T-helper 2 cell (primary cell): ENCODE results near the gene TAGAP.

Source experiments
- DNase-seq, 5 experiments: peaks; one replicate each; pipeline versions ENCODE4 v3.0.0 to v3.0.0-alpha.2; 2012 to 2022
- total RNA-seq, 2 donors: gene quantifications; one replicate each; lab custom pipeline; 2026; lab: John Stamatoyannopoulos, UW

The TAGAP gene
- 390 to 432 reads per million in 2 donors for total RNA-seq

GRCh38 chr6:159044899-159045727 is at the start of gene TAGAP:
Gene TAGAP (minus strand): TSS chr6:159044991. CDS start chr6:159044146, 845 bp downstream.
- peak; percentile 59 to 97 (median 82) for DNase-seq

- DNase-seq, result peak in 1 of 5 experiments; percentile 61
Observed at GRCh38 chr6:159093609-159094443, 49.0 kb upstream of the TAGAP start.

- DNase-seq, result no peak
Observed at GRCh38 chr6:159092631-159093030, 47.8 kb upstream of the TAGAP start.

GRCh38 chr6:159090530-159091480 is 46.0 kb upstream of the TAGAP start:
- no peak for DNase-seq

- no peak for DNase-seq
Observed at GRCh38 chr6:159089909-159090308, 45.1 kb upstream of the TAGAP start.

- no peak for DNase-seq
Observed at GRCh38 chr6:159089443-159089842, 44.7 kb upstream of the TAGAP start.

- DNase-seq, result no peak
Observed at GRCh38 chr6:159086033-159086618, 41.3 kb upstream of the TAGAP start.

GRCh38 chr6:159085396-159085895 is 40.7 kb upstream of the TAGAP start:
- no peak for DNase-seq

- no peak for DNase-seq
Observed at GRCh38 chr6:159084493-159085091, 39.8 kb upstream of the TAGAP start.

- no peak for DNase-seq
Observed at GRCh38 chr6:159083146-159083545, 38.4 kb upstream of the TAGAP start.

- no peak for DNase-seq
Observed at GRCh38 chr6:159082039-159082815, 37.4 kb upstream of the TAGAP start.

- DNase-seq, result no peak
Observed at GRCh38 chr6:159080217-159080976, 35.6 kb upstream of the TAGAP start.

- DNase-seq, result no peak
Observed at GRCh38 chr6:159079367-159079766, 34.6 kb upstream of the TAGAP start.

GRCh38 chr6:159077123-159077522 is 32.3 kb upstream of the TAGAP start:
- peak in 1 of 5 experiments; percentile 23 for DNase-seq

- DNase-seq, result no peak
Observed at GRCh38 chr6:159075506-159076228, 30.9 kb upstream of the TAGAP start.

GRCh38 chr6:159074876-159075275 is 30.1 kb upstream of the TAGAP start:
- DNase-seq, result no peak

- no peak for DNase-seq
Observed at GRCh38 chr6:159074120-159074684, 29.4 kb upstream of the TAGAP start.
